ENCODE data around the gene METRNL. TPM values are rescaled to one million over a fixed set of nuclear protein-coding genes. Genes with fewer than 3 reads are reported as not detected.

Gene METRNL
- polyA plus RNA-seq, 1 donor from 2014 or later, result 15.1 TPM

DNA sequence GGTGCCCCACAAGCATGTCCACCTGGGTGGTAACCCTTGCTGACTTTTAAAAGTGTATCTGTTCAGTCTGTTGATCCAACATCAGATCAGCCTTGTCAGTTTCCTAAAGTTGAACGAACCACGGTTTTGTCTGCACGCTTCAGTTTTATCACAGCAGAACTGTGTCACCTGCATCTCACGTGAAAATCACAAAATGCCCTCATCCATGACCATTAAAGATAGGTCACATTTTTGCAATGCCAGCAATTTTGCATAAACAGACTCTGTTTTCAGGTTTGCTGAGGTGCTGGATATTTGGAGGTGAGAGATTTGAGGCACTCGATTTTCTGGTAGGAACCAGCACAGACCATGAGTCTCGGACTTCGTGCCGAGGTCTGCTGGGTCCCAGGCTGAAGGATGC, 3.0 kb downstream of the METRNL start:
- Histone ChIP-seq H3K9ac (ENCODE audit: low read length) (no peak overlapping the region), H3K9me3 (ENCODE audit: low read length) (no peaks in the 10 kb centered on the region), H3K27ac (ENCODE audit: low read length) (no peak overlapping the region), H3K79me2 (replicated peaks; ENCODE audit: insufficient read depth, low read length) (peaks cover 6% of the 10 kb centered on the region), H3K36me3 (ENCODE audit: insufficient read depth, low read length) (no peaks in the 10 kb centered on the region), H3K4me3 (ENCODE audit: low read length) (no peak overlapping the region), H3K9me2 (ENCODE audit: insufficient read depth, low read length) (no peaks in the 10 kb centered on the region), H3F3A (ENCODE audit: insufficient read depth, low read length, poor library complexity, severe bottlenecking) (no peaks in the 10 kb centered on the region), H3K27me3 (ENCODE audit: insufficient read depth, low read depth, low read length) (peaks cover 23% of the 10 kb centered on the region), H3K4me2 (ENCODE audit: low read length) (no peak overlapping the region), H4K20me1 (ENCODE audit: insufficient read depth) (no peaks in the 10 kb centered on the region), H2AFZ (ENCODE audit: low read depth, low read length) (no peak overlapping the region)
- TF ChIP-seq, protein P1, sequence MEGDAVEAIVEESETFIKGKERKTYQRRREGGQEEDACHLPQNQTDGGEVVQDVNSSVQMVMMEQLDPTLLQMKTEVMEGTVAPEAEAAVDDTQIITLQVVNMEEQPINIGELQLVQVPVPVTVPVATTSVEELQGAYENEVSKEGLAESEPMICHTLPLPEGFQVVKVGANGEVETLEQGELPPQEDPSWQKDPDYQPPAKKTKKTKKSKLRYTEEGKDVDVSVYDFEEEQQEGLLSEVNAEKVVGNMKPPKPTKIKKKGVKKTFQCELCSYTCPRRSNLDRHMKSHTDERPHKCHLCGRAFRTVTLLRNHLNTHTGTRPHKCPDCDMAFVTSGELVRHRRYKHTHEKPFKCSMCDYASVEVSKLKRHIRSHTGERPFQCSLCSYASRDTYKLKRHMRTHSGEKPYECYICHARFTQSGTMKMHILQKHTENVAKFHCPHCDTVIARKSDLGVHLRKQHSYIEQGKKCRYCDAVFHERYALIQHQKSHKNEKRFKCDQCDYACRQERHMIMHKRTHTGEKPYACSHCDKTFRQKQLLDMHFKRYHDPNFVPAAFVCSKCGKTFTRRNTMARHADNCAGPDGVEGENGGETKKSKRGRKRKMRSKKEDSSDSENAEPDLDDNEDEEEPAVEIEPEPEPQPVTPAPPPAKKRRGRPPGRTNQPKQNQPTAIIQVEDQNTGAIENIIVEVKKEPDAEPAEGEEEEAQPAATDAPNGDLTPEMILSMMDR (IDR thresholded peaks at IDR 0.05; ENCODE audit: poor library complexity, severe bottlenecking), result no peak
- TF ChIP-seq POLR2AphosphoS5 (IDR thresholded peaks at IDR 0.05) (no peak), SMC3 (conservative IDR thresholded peaks at IDR 0.05; ENCODE audit: poor library complexity) (no peak), MXI1 (conservative IDR thresholded peaks at IDR 0.05; ENCODE audit: poor library complexity, severe bottlenecking) (no peak), EP300 (conservative IDR thresholded peaks at IDR 0.05; ENCODE audit: poor library complexity, severe bottlenecking) (no peak), EZH2 (IDR thresholded peaks at IDR 0.05; ENCODE audit: borderline replicate concordance, insufficient read depth, low read length, poor library complexity, severe bottlenecking) (no peak)
- TF ChIP-seq, protein P2, sequence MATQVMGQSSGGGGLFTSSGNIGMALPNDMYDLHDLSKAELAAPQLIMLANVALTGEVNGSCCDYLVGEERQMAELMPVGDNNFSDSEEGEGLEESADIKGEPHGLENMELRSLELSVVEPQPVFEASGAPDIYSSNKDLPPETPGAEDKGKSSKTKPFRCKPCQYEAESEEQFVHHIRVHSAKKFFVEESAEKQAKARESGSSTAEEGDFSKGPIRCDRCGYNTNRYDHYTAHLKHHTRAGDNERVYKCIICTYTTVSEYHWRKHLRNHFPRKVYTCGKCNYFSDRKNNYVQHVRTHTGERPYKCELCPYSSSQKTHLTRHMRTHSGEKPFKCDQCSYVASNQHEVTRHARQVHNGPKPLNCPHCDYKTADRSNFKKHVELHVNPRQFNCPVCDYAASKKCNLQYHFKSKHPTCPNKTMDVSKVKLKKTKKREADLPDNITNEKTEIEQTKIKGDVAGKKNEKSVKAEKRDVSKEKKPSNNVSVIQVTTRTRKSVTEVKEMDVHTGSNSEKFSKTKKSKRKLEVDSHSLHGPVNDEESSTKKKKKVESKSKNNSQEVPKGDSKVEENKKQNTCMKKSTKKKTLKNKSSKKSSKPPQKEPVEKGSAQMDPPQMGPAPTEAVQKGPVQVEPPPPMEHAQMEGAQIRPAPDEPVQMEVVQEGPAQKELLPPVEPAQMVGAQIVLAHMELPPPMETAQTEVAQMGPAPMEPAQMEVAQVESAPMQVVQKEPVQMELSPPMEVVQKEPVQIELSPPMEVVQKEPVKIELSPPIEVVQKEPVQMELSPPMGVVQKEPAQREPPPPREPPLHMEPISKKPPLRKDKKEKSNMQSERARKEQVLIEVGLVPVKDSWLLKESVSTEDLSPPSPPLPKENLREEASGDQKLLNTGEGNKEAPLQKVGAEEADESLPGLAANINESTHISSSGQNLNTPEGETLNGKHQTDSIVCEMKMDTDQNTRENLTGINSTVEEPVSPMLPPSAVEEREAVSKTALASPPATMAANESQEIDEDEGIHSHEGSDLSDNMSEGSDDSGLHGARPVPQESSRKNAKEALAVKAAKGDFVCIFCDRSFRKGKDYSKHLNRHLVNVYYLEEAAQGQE (IDR thresholded peaks at IDR 0.05; ENCODE audit: borderline replicate concordance), result no peak

DNA sequence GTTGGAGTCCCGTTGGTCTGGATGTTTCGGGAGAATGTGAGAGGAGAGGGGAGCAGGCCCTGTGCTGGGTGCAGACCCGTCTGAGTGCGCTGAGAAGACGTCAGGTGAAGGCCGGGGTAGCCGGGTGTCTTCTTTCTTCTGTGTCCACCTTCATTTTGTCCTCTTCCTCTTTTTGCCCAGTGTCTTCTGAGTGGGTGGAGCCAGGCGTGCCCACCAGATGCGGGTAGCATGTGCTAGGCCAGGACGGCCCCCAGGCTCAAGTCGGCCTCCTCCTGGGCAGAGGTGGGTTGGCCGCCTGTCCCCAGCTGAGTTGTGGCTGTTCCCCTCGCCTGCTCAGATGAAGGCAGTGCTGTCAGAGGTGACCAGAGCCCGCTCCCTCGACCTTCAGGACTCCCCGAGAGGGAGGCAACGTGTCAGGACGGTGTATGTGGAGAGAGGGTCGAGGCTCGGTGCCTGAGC, 3.5 kb downstream of the METRNL start:
- Histone ChIP-seq H3K4me3 (ENCODE audit: low read length) (no peak overlapping the region), H3K9me2 (ENCODE audit: insufficient read depth, low read length) (no peaks in the 10 kb centered on the region), H4K20me1 (ENCODE audit: insufficient read depth) (no peaks in the 10 kb centered on the region), H2AFZ (ENCODE audit: low read depth, low read length) (no peak overlapping the region), H3K27me3 (ENCODE audit: insufficient read depth, low read depth, low read length) (peaks cover 18% of the 10 kb centered on the region), H3K4me2 (ENCODE audit: low read length) (no peak overlapping the region), H3F3A (ENCODE audit: insufficient read depth, low read length, poor library complexity, severe bottlenecking) (no peaks in the 10 kb centered on the region), H3K9me3 (ENCODE audit: low read length) (no peaks in the 10 kb centered on the region), H3K36me3 (ENCODE audit: insufficient read depth, low read length) (no peaks in the 10 kb centered on the region), H3K9ac (ENCODE audit: low read length) (no peak overlapping the region), H3K27ac (ENCODE audit: low read length) (no peak overlapping the region), H3K79me2 (replicated peaks; ENCODE audit: insufficient read depth, low read length) (peaks cover 6% of the 10 kb centered on the region)
- TF ChIP-seq, protein P2 (IDR thresholded peaks at IDR 0.05; ENCODE audit: borderline replicate concordance), result no peak
- TF ChIP-seq EP300 (conservative IDR thresholded peaks at IDR 0.05; ENCODE audit: poor library complexity, severe bottlenecking), result no peak
- TF ChIP-seq TAF1 (IDR thresholded peaks at IDR 0.05; ENCODE audit: low read depth), result no peak
- TF ChIP-seq EZH2 (IDR thresholded peaks at IDR 0.05; ENCODE audit: borderline replicate concordance, insufficient read depth, low read length, poor library complexity, severe bottlenecking), result no peak
- no peak for TF ChIP-seq POLR2AphosphoS5 (IDR thresholded peaks at IDR 0.05)
